ENCODE measurements around the gene SDHA.
A peak's percentile ranks its signal among the peaks of the same experiment; 100 is the strongest.
"Not testable (repeated sequence)": the region's sequence is repeated elsewhere in the genome, so short reads cannot be mapped to it uniquely, and the experiment has no call there.

Gene SDHA

GRCh38 chr5:218457-219291 lies 554 bp downstream of the SDHA start:
- no peak for TF ChIP-seq EZH2phosphoT487 (conservative IDR thresholded peaks at IDR 0.05; ENCODE audit: low read length)
- TF ChIP-seq, protein P1, sequence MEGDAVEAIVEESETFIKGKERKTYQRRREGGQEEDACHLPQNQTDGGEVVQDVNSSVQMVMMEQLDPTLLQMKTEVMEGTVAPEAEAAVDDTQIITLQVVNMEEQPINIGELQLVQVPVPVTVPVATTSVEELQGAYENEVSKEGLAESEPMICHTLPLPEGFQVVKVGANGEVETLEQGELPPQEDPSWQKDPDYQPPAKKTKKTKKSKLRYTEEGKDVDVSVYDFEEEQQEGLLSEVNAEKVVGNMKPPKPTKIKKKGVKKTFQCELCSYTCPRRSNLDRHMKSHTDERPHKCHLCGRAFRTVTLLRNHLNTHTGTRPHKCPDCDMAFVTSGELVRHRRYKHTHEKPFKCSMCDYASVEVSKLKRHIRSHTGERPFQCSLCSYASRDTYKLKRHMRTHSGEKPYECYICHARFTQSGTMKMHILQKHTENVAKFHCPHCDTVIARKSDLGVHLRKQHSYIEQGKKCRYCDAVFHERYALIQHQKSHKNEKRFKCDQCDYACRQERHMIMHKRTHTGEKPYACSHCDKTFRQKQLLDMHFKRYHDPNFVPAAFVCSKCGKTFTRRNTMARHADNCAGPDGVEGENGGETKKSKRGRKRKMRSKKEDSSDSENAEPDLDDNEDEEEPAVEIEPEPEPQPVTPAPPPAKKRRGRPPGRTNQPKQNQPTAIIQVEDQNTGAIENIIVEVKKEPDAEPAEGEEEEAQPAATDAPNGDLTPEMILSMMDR (IDR thresholded peaks at IDR 0.05; ENCODE audit: insufficient read depth, low read length, poor library complexity, severe bottlenecking) = no peak
- Histone ChIP-seq H3K79me2 (ENCODE audit: insufficient read depth, low read length) (peaks cover 77% of the 10 kb centered on the region), H3K4me3 (ENCODE audit: insufficient read depth, low read length, poor library complexity, severe bottlenecking) (peak overlapping the region; percentile 100), H4K20me1 (ENCODE audit: low read depth, low read length) (peaks cover 16% of the 10 kb centered on the region; the same call in 1 of the 2 replicates), H3K27me3 (ENCODE audit: low read length) (no peaks in the 10 kb centered on the region), H2AFZ (ENCODE audit: low read depth, low read length, severe bottlenecking) (peak overlapping the region; percentile 56), H3K4me2 (ENCODE audit: low read depth, low read length, poor library complexity, severe bottlenecking) (peak overlapping the region; percentile 72), H3K27ac (ENCODE audit: low read depth, low read length) (peak overlapping the region; percentile 57), H3K36me3 (ENCODE audit: low read length) (no peaks in the 10 kb centered on the region), H3K9me3 (ENCODE audit: insufficient read depth, low read length) (no peaks in the 10 kb centered on the region), H3K9me2 (replicated peaks; ENCODE audit: insufficient read depth, low read length) (no peaks in the 10 kb centered on the region), H3F3A (ENCODE audit: insufficient read depth) (no peaks in the 10 kb centered on the region), H3K9ac (ENCODE audit: low read length) (peak overlapping the region; percentile 99)

DNA sequence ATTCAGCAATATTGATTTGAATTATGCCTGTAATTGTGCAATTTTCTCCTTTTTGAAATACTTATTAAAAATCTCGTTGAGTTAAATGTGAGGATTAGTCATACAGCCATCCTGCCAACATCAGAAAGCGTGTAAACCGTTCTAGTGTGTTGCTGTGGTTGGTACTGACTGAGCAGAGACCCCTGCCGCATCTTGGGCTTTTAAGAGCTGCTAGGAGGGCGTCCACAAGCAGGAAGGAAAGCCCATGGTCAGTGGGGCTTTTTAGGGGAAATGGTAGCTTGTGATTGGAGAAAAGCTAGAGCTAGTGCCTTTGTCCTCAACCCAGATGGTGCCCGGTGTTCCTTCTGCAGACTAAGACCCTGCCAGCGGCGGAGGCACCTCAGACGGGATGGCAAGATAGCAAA lies 1.3 kb downstream of the SDHA start:
- TF ChIP-seq EZH2phosphoT487 (conservative IDR thresholded peaks at IDR 0.05; ENCODE audit: low read length) = no peak
- TF ChIP-seq, protein P1 (IDR thresholded peaks at IDR 0.05; ENCODE audit: insufficient read depth, low read length, poor library complexity, severe bottlenecking) = no peak
- H3K36me3 ChIP-seq (ENCODE audit: low read length) = no peaks in the 10 kb centered on the region
- H2AFZ ChIP-seq (ENCODE audit: low read depth, low read length, severe bottlenecking) = no peak overlapping the region
- H3K9ac ChIP-seq (ENCODE audit: low read length) = peak overlapping the region; percentile 99
- H3K4me2 ChIP-seq (ENCODE audit: low read depth, low read length, poor library complexity, severe bottlenecking) = peak overlapping the region; percentile 72
- no peak overlapping the region for H3K27ac ChIP-seq (ENCODE audit: low read depth, low read length)
- peaks cover 73% of the 10 kb centered on the region for H3K79me2 ChIP-seq (ENCODE audit: insufficient read depth, low read length)
- H3K9me2 ChIP-seq (replicated peaks; ENCODE audit: insufficient read depth, low read length) = no peaks in the 10 kb centered on the region
- H3K4me3 ChIP-seq (ENCODE audit: insufficient read depth, low read length, poor library complexity, severe bottlenecking) = peak overlapping the region; percentile 100
- no peaks in the 10 kb centered on the region for H3K9me3 ChIP-seq (ENCODE audit: insufficient read depth, low read length)
- no peaks in the 10 kb centered on the region for H3F3A ChIP-seq (ENCODE audit: insufficient read depth)
- H3K27me3 ChIP-seq (ENCODE audit: low read length) = no peaks in the 10 kb centered on the region
- H4K20me1 ChIP-seq (ENCODE audit: low read depth, low read length) = peaks cover 16% of the 10 kb centered on the region; the same call in 1 of the 2 replicates

- Histone ChIP-seq H3K9me3 (ENCODE audit: insufficient read depth, low read length) (no peaks in the 10 kb centered on the region), H3K27me3 (ENCODE audit: low read length) (no peaks in the 10 kb centered on the region), H3K4me2 (ENCODE audit: low read depth, low read length, poor library complexity, severe bottlenecking) (peak overlapping the region; percentile 72), H3K9me2 (replicated peaks; ENCODE audit: insufficient read depth, low read length) (no peaks in the 10 kb centered on the region), H4K20me1 (ENCODE audit: low read depth, low read length) (peaks cover 16% of the 10 kb centered on the region; the same call in 1 of the 2 replicates), H3K27ac (ENCODE audit: low read depth, low read length) (no peak overlapping the region), H3F3A (ENCODE audit: insufficient read depth) (no peaks in the 10 kb centered on the region), H3K4me3 (ENCODE audit: insufficient read depth, low read length, poor library complexity, severe bottlenecking) (peak overlapping the region; percentile 100), H3K79me2 (ENCODE audit: insufficient read depth, low read length) (peaks cover 74% of the 10 kb centered on the region), H3K36me3 (ENCODE audit: low read length) (peaks cover 2% of the 10 kb centered on the region; the same call in 1 of the 2 replicates), H2AFZ (ENCODE audit: low read depth, low read length, severe bottlenecking) (no peak overlapping the region), H3K9ac (ENCODE audit: low read length) (peak overlapping the region; percentile 99)
- no peak for TF ChIP-seq EZH2phosphoT487 (conservative IDR thresholded peaks at IDR 0.05; ENCODE audit: low read length)
- TF ChIP-seq, protein P1 (IDR thresholded peaks at IDR 0.05; ENCODE audit: insufficient read depth, low read length, poor library complexity, severe bottlenecking) = no peak
These were observed 1.9 kb downstream of the SDHA start for GRCh38 chr5:219991-220390.

DNA sequence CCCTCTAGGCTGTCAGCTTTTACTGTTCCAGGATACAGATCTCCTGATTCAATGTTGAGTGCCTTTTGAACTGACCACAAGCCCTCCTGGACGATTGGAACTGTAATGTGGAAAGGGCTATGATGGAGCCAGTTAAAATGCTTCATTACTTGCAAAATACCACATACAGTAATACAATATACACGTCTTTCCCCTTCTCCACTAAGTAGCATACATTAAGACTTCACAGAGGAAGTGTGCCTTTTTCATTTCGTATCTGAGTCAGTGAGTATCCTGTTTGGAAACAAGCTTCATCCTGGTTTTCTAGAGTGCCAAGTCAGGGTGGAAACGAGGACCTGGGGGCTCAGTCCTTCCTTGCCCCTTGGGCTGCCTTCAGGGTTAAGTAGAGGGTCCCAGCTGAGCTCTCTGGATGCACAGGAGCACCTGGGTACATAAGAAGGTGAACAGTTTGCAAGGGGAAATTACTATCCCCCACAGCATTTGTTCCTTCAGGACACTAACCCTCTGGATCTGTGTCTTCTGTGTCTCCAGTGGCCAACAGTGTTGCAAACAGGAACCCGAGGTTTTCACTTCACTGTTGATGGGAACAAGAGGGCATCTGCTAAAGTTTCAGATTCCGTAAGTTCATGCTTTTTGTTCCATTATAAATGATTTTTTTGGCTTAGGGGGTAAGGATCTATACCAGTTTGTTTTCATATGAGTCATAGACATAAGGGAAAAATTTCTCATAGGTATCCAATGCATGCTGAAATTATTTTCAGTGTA lies 5.0 kb downstream of the SDHA start:
- Histone ChIP-seq H4K20me1 (ENCODE audit: low read depth, low read length) (peaks cover 16% of the 10 kb centered on the region; the same call in 1 of the 2 replicates), H3K79me2 (ENCODE audit: insufficient read depth, low read length) (peaks cover 62% of the 10 kb centered on the region)
- H3K4me3 ChIP-seq (ENCODE audit: insufficient read depth, low read length, poor library complexity, severe bottlenecking); H3K4me2 ChIP-seq (ENCODE audit: low read depth, low read length, poor library complexity, severe bottlenecking); H3K27ac ChIP-seq (ENCODE audit: low read depth, low read length); H3K9me3 ChIP-seq (ENCODE audit: insufficient read depth, low read length); H3K9me2 ChIP-seq (replicated peaks; ENCODE audit: insufficient read depth, low read length); H3K9ac ChIP-seq (ENCODE audit: low read length); H3K36me3 ChIP-seq (ENCODE audit: low read length); H3F3A ChIP-seq (ENCODE audit: insufficient read depth); H3K27me3 ChIP-seq (ENCODE audit: low read length); H2AFZ ChIP-seq (ENCODE audit: low read depth, low read length, severe bottlenecking): not testable (repeated sequence)

Data from SU-DHL-6 (cell line).